Measurements from ENCODE around the gene ATP11C.
"Not testable (repeated sequence)": the region's sequence is repeated elsewhere in the genome, so short reads cannot be mapped to it uniquely, and the experiment has no call there.

Gene ATP11C

DNA sequence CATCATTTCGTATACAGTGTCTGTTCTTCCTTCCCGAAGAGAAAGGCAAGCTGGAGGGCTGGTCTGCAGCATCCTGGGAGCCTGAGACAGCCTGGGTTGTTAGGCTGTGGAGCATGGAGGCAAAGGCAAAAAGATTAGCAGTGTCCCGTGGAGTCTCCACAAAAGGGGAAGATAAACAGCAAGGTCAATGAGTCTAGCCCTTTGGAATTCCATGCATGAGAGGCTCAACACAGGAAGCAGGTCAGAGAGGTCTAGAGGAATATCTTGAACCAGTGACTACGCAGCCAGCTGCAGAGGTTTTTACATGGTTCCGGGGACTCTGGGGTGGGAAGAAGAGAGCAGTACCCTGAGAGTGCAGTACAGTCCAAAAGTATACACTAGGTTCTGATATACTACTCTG is 212.7 kb downstream of the ATP11C start:
- Mint-ChIP-seq H3K27ac (no peak overlapping the region), H3K9me3 (no peaks in the 10 kb centered on the region), H3K36me3 (ENCODE audit: low read depth) (no peaks in the 10 kb centered on the region), H3K27me3 (peaks cover 2% of the 10 kb centered on the region), H3K4me1 (ENCODE audit: low read depth) (no peaks in the 10 kb centered on the region), H3K4me3 (no peak overlapping the region)
- DNase-seq = no peak

GRCh38 chrX:139708067-139708466 is 224.8 kb downstream of the ATP11C start, which contains the start of gene MCF2:
MCF2 (minus strand) TSS chrX:139708167; CDS start chrX:139651744, 56,423 bp downstream.
- H3K27ac Mint-ChIP-seq = no peak within 1 kb of the TSS
- H3K27me3 Mint-ChIP-seq = peaks cover 3% of the 10 kb centered on the region
- H3K36me3 Mint-ChIP-seq (ENCODE audit: low read depth) = no peaks in the 10 kb centered on the region
- no peaks in the 10 kb centered on the region for H3K9me3 Mint-ChIP-seq
- DNase-seq = no peak
- no peak within 1 kb of the TSS for H3K4me3 Mint-ChIP-seq
- H3K4me1 Mint-ChIP-seq (ENCODE audit: low read depth) = no peaks in the 10 kb centered on the region

DNA sequence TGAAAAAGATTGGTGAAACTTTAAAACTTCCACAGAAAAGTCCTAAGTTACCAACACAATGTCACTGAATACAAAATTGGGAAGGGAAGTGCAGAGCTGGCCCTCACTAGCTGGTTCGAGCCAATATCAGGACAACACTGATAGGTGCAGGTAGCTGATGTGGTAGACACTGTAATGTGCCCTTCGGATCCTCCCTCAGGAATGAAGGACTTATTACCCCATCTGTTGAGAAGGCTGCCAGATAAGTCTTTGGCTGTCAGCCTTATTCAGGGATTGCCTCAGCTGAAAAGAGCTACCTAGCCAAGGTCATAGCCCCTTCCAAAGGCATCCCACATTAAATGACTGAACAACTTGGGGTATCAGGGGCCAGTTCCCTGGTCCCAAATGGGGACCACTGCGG is 230.2 kb downstream of the ATP11C start:
- DNase-seq = no peak
- no peaks in the 10 kb centered on the region for H3K4me1 Mint-ChIP-seq (ENCODE audit: low read depth)
- peaks cover 32% of the 10 kb centered on the region for H3K27me3 Mint-ChIP-seq
- no peaks in the 10 kb centered on the region for H3K9me3 Mint-ChIP-seq
- no peaks in the 10 kb centered on the region for H3K36me3 Mint-ChIP-seq (ENCODE audit: low read depth)
- no peak overlapping the region for H3K4me3 Mint-ChIP-seq
- no peak overlapping the region for H3K27ac Mint-ChIP-seq

GRCh38 chrX:139692908-139693307 is 239.9 kb downstream of the ATP11C start:
- Mint-ChIP-seq H3K9me3 (no peaks in the 10 kb centered on the region), H3K27me3 (peaks cover 25% of the 10 kb centered on the region), H3K4me3 (no peak overlapping the region), H3K27ac (no peak overlapping the region), H3K4me1 (ENCODE audit: low read depth) (peaks cover 1% of the 10 kb centered on the region), H3K36me3 (ENCODE audit: low read depth) (no peaks in the 10 kb centered on the region)
- DNase-seq = no peak

GRCh38 chrX:139692506-139692849 is 240.4 kb downstream of the ATP11C start:
- peaks cover 25% of the 10 kb centered on the region for H3K27me3 Mint-ChIP-seq
- no peaks in the 10 kb centered on the region for H3K9me3 Mint-ChIP-seq
- peaks cover 1% of the 10 kb centered on the region for H3K4me1 Mint-ChIP-seq (ENCODE audit: low read depth)
- no peaks in the 10 kb centered on the region for H3K36me3 Mint-ChIP-seq (ENCODE audit: low read depth)
- no peak overlapping the region for H3K27ac Mint-ChIP-seq
- no peak overlapping the region for H3K4me3 Mint-ChIP-seq
- DNase-seq = no peak

DNA sequence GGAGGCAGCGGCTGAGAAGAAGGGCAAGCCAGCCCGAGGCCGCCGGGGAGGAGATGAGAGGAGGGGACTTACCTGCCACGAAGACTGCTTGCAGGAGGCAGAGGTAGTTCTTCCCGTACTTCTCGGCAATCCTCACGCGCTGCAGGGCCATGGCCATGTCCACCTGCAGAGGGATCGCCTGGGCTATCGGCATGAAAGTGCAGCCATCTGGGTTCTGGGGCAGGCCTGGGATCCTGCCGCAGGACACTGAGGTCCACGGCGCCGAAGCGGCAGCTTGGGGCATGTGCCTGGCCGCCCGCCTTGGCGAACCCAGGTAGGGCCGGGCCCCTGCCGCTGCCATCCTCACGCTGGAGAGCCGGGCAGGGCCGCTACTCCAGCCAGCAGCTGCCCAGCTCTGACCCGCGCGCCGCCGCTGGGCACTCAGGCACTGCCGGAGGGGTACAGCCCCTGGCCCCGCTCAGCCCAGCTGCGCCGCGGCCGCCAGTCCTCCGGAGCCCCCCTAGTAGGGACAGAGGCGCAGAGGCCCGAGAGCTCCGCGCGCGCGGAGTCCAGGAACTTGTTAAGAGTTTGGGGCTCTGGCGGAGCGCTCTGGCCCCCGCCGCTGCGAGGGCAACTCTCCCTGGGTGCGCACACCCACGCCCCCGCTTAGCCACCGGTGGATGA is 240.9 kb downstream of the ATP11C start:
- H3K27ac Mint-ChIP-seq = no peak overlapping the region
- H3K9me3 Mint-ChIP-seq = no peaks in the 10 kb centered on the region
- H3K27me3 Mint-ChIP-seq = peaks cover 25% of the 10 kb centered on the region
- no peak for DNase-seq
- H3K4me1 Mint-ChIP-seq (ENCODE audit: low read depth) = peaks cover 1% of the 10 kb centered on the region
- H3K4me3 Mint-ChIP-seq = no peak overlapping the region
- H3K36me3 Mint-ChIP-seq (ENCODE audit: low read depth) = no peaks in the 10 kb centered on the region

GRCh38 chrX:139691493-139691842 is 241.4 kb downstream of the ATP11C start:
- peaks cover 28% of the 10 kb centered on the region for H3K27me3 Mint-ChIP-seq
- H3K9me3 Mint-ChIP-seq = no peaks in the 10 kb centered on the region
- no peak for DNase-seq
- peak overlapping the region; percentile 41 for H3K4me3 Mint-ChIP-seq
- peaks cover 1% of the 10 kb centered on the region for H3K4me1 Mint-ChIP-seq (ENCODE audit: low read depth)
- H3K27ac Mint-ChIP-seq = no peak overlapping the region
- H3K36me3 Mint-ChIP-seq (ENCODE audit: low read depth) = no peaks in the 10 kb centered on the region

DNA sequence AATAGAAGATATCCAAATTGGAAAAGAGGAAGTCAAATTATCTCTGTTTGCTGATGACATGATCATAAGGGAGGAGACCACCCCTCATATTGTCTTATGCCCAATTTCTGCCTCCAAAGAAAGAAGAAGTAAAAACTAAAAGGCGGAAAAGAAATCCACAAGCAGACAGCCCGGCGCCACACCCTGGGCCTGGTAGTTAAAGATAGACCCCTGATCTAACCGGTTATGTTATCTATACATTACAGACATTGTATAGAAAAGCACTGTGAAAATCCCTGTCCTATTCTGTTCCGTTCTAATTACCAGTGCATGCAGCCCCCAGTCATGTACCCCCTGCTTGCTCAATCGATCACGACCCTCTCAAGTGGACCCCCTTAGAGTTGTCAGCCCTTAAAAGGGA is 247.7 kb downstream of the ATP11C start:
- not testable (repeated sequence) for H3K4me1 Mint-ChIP-seq (ENCODE audit: low read depth); H3K4me3 Mint-ChIP-seq; H3K27ac Mint-ChIP-seq; DNase-seq; H3K9me3 Mint-ChIP-seq; H3K27me3 Mint-ChIP-seq; H3K36me3 Mint-ChIP-seq (ENCODE audit: low read depth)

DNA sequence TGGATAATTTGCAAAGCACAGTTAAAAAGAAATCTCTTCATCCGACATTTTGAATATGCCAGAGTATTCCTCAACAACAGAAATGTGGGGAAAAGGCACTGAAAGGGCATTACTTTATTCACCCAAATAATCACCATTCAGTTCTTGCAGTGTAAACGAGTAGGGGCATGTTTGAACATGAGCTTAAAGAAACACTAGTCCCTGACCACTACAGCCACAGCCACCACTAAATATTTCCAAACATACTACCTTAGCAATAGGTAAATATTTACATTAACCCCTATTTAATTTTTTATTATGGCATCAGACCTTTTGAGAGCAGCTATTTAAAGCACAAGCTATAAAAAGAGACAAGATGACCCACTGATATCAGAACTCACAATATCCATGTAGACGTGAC is 252.5 kb downstream of the ATP11C start:
- Mint-ChIP-seq H3K27me3 (peaks cover 23% of the 10 kb centered on the region), H3K4me3 (no peak overlapping the region), H3K4me1 (ENCODE audit: low read depth) (no peaks in the 10 kb centered on the region), H3K27ac (no peak overlapping the region), H3K9me3 (peaks cover 7% of the 10 kb centered on the region), H3K36me3 (ENCODE audit: low read depth) (no peaks in the 10 kb centered on the region)
- DNase-seq = no peak

Data from activated T-cell treated with anti-CD3 and anti-CD28 coated beads, Interleukin-2, amount 50 U/mL, for 24 hours (primary cell).